Measurements from ENCODE around the gene KREMEN1.

DNA sequence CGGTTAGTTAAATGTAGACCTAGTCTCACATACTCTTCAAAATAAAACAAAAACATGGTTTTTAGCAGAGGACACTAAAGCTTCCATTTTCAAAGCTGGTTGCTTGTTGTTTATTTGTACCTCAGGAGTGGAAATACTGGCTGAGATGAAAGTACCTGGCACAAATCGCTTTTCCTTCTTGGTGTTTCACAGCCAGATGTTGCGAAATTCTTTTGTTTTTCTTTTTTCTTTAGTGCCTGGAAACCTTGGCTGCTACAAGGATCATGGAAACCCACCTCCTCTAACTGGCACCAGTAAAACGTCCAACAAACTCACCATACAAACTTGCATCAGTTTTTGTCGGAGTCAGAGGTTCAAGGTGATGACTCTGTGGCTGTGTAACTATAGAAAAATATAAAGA lies 48.3 kb downstream of the KREMEN1 start:
- TF ChIP-seq, protein P1, sequence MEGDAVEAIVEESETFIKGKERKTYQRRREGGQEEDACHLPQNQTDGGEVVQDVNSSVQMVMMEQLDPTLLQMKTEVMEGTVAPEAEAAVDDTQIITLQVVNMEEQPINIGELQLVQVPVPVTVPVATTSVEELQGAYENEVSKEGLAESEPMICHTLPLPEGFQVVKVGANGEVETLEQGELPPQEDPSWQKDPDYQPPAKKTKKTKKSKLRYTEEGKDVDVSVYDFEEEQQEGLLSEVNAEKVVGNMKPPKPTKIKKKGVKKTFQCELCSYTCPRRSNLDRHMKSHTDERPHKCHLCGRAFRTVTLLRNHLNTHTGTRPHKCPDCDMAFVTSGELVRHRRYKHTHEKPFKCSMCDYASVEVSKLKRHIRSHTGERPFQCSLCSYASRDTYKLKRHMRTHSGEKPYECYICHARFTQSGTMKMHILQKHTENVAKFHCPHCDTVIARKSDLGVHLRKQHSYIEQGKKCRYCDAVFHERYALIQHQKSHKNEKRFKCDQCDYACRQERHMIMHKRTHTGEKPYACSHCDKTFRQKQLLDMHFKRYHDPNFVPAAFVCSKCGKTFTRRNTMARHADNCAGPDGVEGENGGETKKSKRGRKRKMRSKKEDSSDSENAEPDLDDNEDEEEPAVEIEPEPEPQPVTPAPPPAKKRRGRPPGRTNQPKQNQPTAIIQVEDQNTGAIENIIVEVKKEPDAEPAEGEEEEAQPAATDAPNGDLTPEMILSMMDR (IDR thresholded peaks at IDR 0.05; ENCODE audit: low read length): no peak
- no peak for TF ChIP-seq EZH2phosphoT487 (IDR thresholded peaks at IDR 0.05; ENCODE audit: low read length)
- no peak for TF ChIP-seq EZH2 (optimal IDR thresholded peaks at IDR 0.05; ENCODE audit: low read depth, low read length)

All from MM.1S (cell line).